Measurements from ENCODE around the gene KRT81. TPM values are rescaled to one million over a fixed set of nuclear protein-coding genes. Genes with fewer than 3 reads are reported as not detected.
"Not testable (repeated sequence)": the region's sequence is repeated elsewhere in the genome, so short reads cannot be mapped to it uniquely, and the experiment has no call there.

The KRT81 gene
- total RNA-seq, 1 donor from 2014 or later: 0.16 TPM

- no peak for TF ChIP-seq CTCF (IDR thresholded peaks at IDR 0.05; ENCODE audit: unreplicated experiment)
- Mint-ChIP-seq H3K4me1 (peaks cover 5% of the 10 kb centered on the region), H3K27ac (no peak overlapping the region), H3K36me3 (no peaks in the 10 kb centered on the region), H3K4me3 (no peak overlapping the region), H3K27me3 (ENCODE audit: low read depth) (peaks cover 74% of the 10 kb centered on the region), H3K9me3 (no peaks in the 10 kb centered on the region)
- no peak for DNase-seq (ENCODE audit: low spot score in 2 of 2, unreplicated experiment in 2 of 2)
These were observed 37.0 kb downstream of the KRT81 start for GRCh38 chr12:52254180-52254964.

GRCh38 chr12:52253391-52254179 lies 37.7 kb downstream of the KRT81 start:
- H3K4me3 Mint-ChIP-seq: no peak overlapping the region
- DNase-seq (ENCODE audit: low spot score in 2 of 2, unreplicated experiment in 2 of 2): no peak
- no peaks in the 10 kb centered on the region for H3K9me3 Mint-ChIP-seq
- H3K27me3 Mint-ChIP-seq (ENCODE audit: low read depth): peaks cover 72% of the 10 kb centered on the region
- peaks cover 7% of the 10 kb centered on the region for H3K4me1 Mint-ChIP-seq
- no peak overlapping the region for H3K27ac Mint-ChIP-seq
- H3K36me3 Mint-ChIP-seq: no peaks in the 10 kb centered on the region
- TF ChIP-seq CTCF (IDR thresholded peaks at IDR 0.05; ENCODE audit: unreplicated experiment): no peak

GRCh38 chr12:52252728-52253343 lies 38.5 kb downstream of the KRT81 start:
- no peaks in the 10 kb centered on the region for H3K9me3 Mint-ChIP-seq
- no peak for TF ChIP-seq CTCF (IDR thresholded peaks at IDR 0.05; ENCODE audit: unreplicated experiment)
- no peak for DNase-seq (ENCODE audit: low spot score in 2 of 2, unreplicated experiment in 2 of 2)
- H3K4me1 Mint-ChIP-seq: peaks cover 8% of the 10 kb centered on the region
- H3K4me3 Mint-ChIP-seq: no peak overlapping the region
- H3K27me3 Mint-ChIP-seq (ENCODE audit: low read depth): peaks cover 67% of the 10 kb centered on the region
- no peaks in the 10 kb centered on the region for H3K36me3 Mint-ChIP-seq
- no peak overlapping the region for H3K27ac Mint-ChIP-seq

GRCh38 chr12:52252175-52252615 lies 39.1 kb downstream of the KRT81 start:
- not testable (repeated sequence) for H3K36me3 Mint-ChIP-seq; DNase-seq (ENCODE audit: low spot score in 2 of 2, unreplicated experiment in 2 of 2); H3K4me3 Mint-ChIP-seq; H3K9me3 Mint-ChIP-seq; H3K27ac Mint-ChIP-seq
- Mint-ChIP-seq H3K27me3 (ENCODE audit: low read depth) (peaks cover 61% of the 10 kb centered on the region), H3K4me1 (peaks cover 15% of the 10 kb centered on the region)

- H3K9me3 Mint-ChIP-seq: no peaks in the 10 kb centered on the region
- no peak for DNase-seq (ENCODE audit: low spot score in 2 of 2, unreplicated experiment in 2 of 2)
- peaks cover 54% of the 10 kb centered on the region for H3K27me3 Mint-ChIP-seq (ENCODE audit: low read depth)
- no peak overlapping the region for H3K27ac Mint-ChIP-seq
- peaks cover 18% of the 10 kb centered on the region for H3K4me1 Mint-ChIP-seq
- no peaks in the 10 kb centered on the region for H3K36me3 Mint-ChIP-seq
- no peak overlapping the region for H3K4me3 Mint-ChIP-seq
- no peak for TF ChIP-seq CTCF (IDR thresholded peaks at IDR 0.05; ENCODE audit: unreplicated experiment)
These were observed 39.8 kb downstream of the KRT81 start for GRCh38 chr12:52251367-52252051.
